CD8-positive, alpha-beta memory T cell (primary cell): Measurements from ENCODE around the gene PAX9. TPM values are rescaled to one million over a fixed set of nuclear protein-coding genes. Genes with fewer than 3 reads are reported as not detected.

Experiments
- CTCF ChIA-PET: fragments of 350-600 bp; sonication (Branson Sonifier 250); formaldehyde crosslinking; loops from one replicate; lab custom pipeline; 2021; ENCODE audit warnings: antibody characterized with exemption; lab: Charles Lee
- POLR2A ChIA-PET: fragments of 350-600 bp; sonication (Branson Sonifier 250); formaldehyde crosslinking; loops from one replicate; lab custom pipeline; 2021; ENCODE audit warnings: antibody characterized with exemption; lab: Charles Lee
- DNase-seq, 5 donors: peaks; one replicate each; pipeline versions ENCODE4 v3.0.0 to v3.0.0-alpha.2; 2020 to 2022; ENCODE audit warnings: mixed read lengths in 1 of 5
- H3K27ac ChIP-seq: one replicate; pipeline ENCODE4 v1.7.0; 2013; ENCODE audit warnings: low read depth, mild to moderate bottlenecking, low read length, moderate library complexity
- H3K27me3 ChIP-seq: 2 replicates; pipeline ENCODE4 v1.7.0; 2013; ENCODE audit warnings: low read length, mild to moderate bottlenecking; ENCODE audit not compliant: insufficient read depth, poor library complexity, severe bottlenecking
- H3K36me3 ChIP-seq: 2 replicates; pipeline ENCODE4 v1.7.0; 2013; ENCODE audit warnings: mild to moderate bottlenecking, low read length, moderate library complexity; ENCODE audit not compliant: insufficient read depth
- H3K4me1 ChIP-seq: 2 replicates; pipeline ENCODE4 v1.7.0; 2013; ENCODE audit warnings: mild to moderate bottlenecking, low read length, moderate library complexity; ENCODE audit not compliant: insufficient read depth
- H3K4me3 ChIP-seq: 2 replicates; pipeline ENCODE4 v1.7.0; 2013; ENCODE audit warnings: mild to moderate bottlenecking, low read length
- H3K9me3 ChIP-seq: 2 replicates; pipeline ENCODE4 v1.7.0; 2013; ENCODE audit warnings: mild to moderate bottlenecking, low read length
- H3K27ac Mint-ChIP-seq, 8 donors: one replicate each; pipeline ENCODE4 v1.8.0; 2020 to 2021; ENCODE audit warnings: mixed read lengths in 8 of 8, mild to moderate bottlenecking in 6 of 8, inconsistent platforms in 3 of 8, moderate library complexity in 3 of 8
- H3K27me3 Mint-ChIP-seq, 2 donors: one replicate each; pipeline ENCODE4 v1.8.0; 2020 to 2021; ENCODE audit warnings: mixed read lengths in 2 of 2, mild to moderate bottlenecking in 1 of 2, moderate library complexity in 1 of 2
- H3K36me3 Mint-ChIP-seq, 3 donors: one replicate each; pipeline ENCODE4 v1.8.0; 2020 to 2021; ENCODE audit warnings: mixed read lengths in 3 of 3, inconsistent platforms in 1 of 3, mild to moderate bottlenecking in 1 of 3
- H3K4me1 Mint-ChIP-seq, 3 donors: one replicate each; pipeline ENCODE4 v1.8.0; 2020 to 2021; ENCODE audit warnings: mixed read lengths in 3 of 3, inconsistent platforms in 1 of 3, mild to moderate bottlenecking in 1 of 3
- H3K4me3 Mint-ChIP-seq, 7 donors: one replicate each; pipeline ENCODE4 v1.8.0; 2020 to 2021; ENCODE audit warnings: mixed read lengths in 7 of 7, mild to moderate bottlenecking in 6 of 7, moderate library complexity in 4 of 7, inconsistent platforms in 2 of 7
- H3K9me3 Mint-ChIP-seq, 5 donors: one replicate each; pipeline ENCODE4 v1.8.0; 2020 to 2022; ENCODE audit warnings: mixed read lengths in 5 of 5, mild to moderate bottlenecking in 3 of 5, moderate library complexity in 2 of 5, inconsistent platforms in 1 of 5
- polyA plus RNA-seq: library from polyadenylated mRNA; unstranded; fragments of 300-500 nt; fragmentation: Illumina TruSeq; gene quantifications from one replicate; pipeline ENCODE4 v1.2.3, GENCODE V29; 2021
- total RNA-seq, 2 experiments: library from RNA; stranded (reverse); gene quantifications; one replicate each; pipeline ENCODE4 v1.2.3, GENCODE V29; 2021

Gene PAX9
- total and polyA plus RNA-seq, 3 experiments from 2014 or later, result not detected

DNA sequence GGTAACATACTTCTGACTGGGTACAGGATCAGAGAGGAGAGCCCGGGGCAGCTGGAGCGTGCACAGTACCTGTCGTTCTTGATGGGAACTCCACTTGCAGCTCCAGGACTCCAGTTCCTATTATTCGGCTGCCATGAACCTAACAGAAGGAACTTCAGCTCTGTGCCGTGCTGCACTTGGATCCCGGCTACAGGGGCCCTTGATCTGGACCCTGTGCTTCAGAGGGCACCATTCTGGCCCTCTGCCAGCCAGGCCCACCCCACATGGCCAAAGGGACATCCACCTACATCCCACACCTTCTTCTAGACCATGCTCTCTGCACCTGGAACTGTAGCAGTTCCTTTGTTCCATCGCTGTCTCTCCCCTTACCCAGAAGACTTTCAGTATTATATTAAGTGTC lies 58.2 kb downstream of the PAX9 start:
- CTCF ChIA-PET, result interaction anchor here (1.4 kb wide), 1 partner anchor 9 kb away, joined by 3 read pairs; no protein-coding TSS in a partner anchor
- H3K9me3 ChIP-seq, result no peaks in the 10 kb centered on the region
- POLR2A ChIA-PET, result no interaction called here
- no peaks in the 10 kb centered on the region for H3K4me1 ChIP-seq
- H3K36me3 ChIP-seq, result no peaks in the 10 kb centered on the region
- H3K27me3 ChIP-seq, result no peaks in the 10 kb centered on the region
- DNase-seq, result no peak
- no peaks in the 10 kb centered on the region for H3K36me3 Mint-ChIP-seq
- H3K4me3 ChIP-seq, result no peak overlapping the region
- H3K27me3 Mint-ChIP-seq, result no peaks in the 10 kb centered on the region
- peaks cover 0 to 4% (median 0%) of the 10 kb centered on the region in 5 donors for H3K9me3 Mint-ChIP-seq
- no peak overlapping the region for H3K27ac ChIP-seq
- H3K4me3 Mint-ChIP-seq, result no peak overlapping the region
- H3K4me1 Mint-ChIP-seq, result no peaks in the 10 kb centered on the region
- no peak overlapping the region for H3K27ac Mint-ChIP-seq

DNA sequence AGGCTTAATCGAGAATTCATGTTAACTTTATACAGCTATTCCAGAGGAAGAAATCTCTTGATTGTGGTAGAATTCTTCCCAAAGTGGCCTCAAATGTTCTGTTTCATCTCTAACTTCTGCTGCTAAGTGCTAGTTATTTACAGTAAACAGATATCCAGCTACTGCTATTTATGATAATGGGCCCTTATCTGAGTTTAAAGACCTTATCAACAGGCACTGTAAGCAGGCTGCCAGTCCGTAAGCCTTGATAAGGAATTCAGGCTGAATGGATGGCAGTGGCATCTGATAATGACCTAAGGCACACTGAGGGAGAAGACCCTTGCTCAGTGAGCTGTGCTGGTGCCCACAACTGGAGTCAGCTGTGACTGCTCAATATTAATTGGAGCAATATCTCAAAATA lies 59.0 kb downstream of the PAX9 start:
- no peaks in the 10 kb centered on the region for H3K36me3 ChIP-seq
- CTCF ChIA-PET, result interaction anchor here (1.4 kb wide), 1 partner anchor 10 kb away, joined by 3 read pairs; no protein-coding TSS in a partner anchor
- POLR2A ChIA-PET, result no interaction called here
- Mint-ChIP-seq H3K36me3 (no peaks in the 10 kb centered on the region), H3K27ac (no peak overlapping the region), H3K27me3 (no peaks in the 10 kb centered on the region), H3K4me3 (no peak overlapping the region), H3K4me1 (no peaks in the 10 kb centered on the region), H3K9me3 (peaks cover 0 to 4% (median 3%) of the 10 kb centered on the region in 5 donors)
- DNase-seq, result no peak
- H3K4me1 ChIP-seq, result no peaks in the 10 kb centered on the region
- H3K27me3 ChIP-seq, result no peaks in the 10 kb centered on the region
- no peak overlapping the region for H3K27ac ChIP-seq
- H3K4me3 ChIP-seq, result no peak overlapping the region
- H3K9me3 ChIP-seq, result no peaks in the 10 kb centered on the region

DNA sequence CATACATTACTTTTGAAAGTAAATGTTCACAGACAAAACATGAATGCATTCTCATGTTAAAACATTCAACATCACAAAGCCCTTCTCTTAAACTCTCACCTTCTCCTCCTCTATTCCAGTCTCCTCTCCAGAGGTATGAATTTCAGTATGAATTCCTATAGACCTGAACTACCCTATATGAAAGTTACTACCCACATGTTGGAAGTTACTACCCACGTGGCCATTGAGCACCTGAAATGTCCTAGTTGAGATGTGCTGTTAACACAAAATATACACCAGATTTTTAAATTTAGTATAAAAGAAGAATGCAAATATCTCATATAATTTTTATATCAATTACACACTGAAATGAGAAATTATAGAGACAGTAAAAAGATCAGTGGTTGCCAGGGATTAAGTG lies 60.2 kb downstream of the PAX9 start:
- Mint-ChIP-seq H3K4me3 (no peak overlapping the region), H3K9me3 (peaks cover 0 to 8% (median 3%) of the 10 kb centered on the region in 5 donors), H3K4me1 (no peaks in the 10 kb centered on the region), H3K27me3 (no peaks in the 10 kb centered on the region), H3K36me3 (no peaks in the 10 kb centered on the region), H3K27ac (no peak overlapping the region)
- CTCF ChIA-PET, result no interaction called here
- no peak overlapping the region for H3K27ac ChIP-seq
- DNase-seq, result no peak
- no peaks in the 10 kb centered on the region for H3K9me3 ChIP-seq
- POLR2A ChIA-PET, result no interaction called here
- no peaks in the 10 kb centered on the region for H3K36me3 ChIP-seq
- H3K4me1 ChIP-seq, result no peaks in the 10 kb centered on the region
- H3K27me3 ChIP-seq, result no peaks in the 10 kb centered on the region
- H3K4me3 ChIP-seq, result no peak overlapping the region

DNA sequence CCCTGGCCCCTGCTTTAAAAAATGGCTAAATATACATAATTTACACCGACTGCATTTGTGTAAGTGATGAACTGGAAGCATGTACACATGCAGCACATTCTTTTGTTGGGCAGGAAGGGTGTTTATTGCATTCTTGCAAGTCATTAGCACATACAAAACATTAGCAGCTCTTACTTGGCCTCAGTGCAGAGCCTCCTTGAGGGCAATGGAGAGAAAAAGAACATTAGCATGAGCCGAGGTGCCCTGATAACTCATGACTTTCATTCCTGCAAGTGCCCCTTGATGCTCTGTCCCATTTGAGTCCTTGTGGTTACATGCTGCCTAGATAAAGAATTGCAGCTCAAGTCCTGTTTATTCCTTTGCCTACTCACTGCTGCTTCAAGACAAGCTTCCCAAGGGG lies 61.9 kb downstream of the PAX9 start:
- Mint-ChIP-seq H3K4me1 (no peaks in the 10 kb centered on the region), H3K27ac (no peak overlapping the region), H3K36me3 (no peaks in the 10 kb centered on the region), H3K4me3 (no peak overlapping the region), H3K9me3 (peaks cover 0 to 8% (median 0%) of the 10 kb centered on the region in 5 donors), H3K27me3 (no peaks in the 10 kb centered on the region)
- no peak overlapping the region for H3K4me3 ChIP-seq
- no peaks in the 10 kb centered on the region for H3K27me3 ChIP-seq
- H3K36me3 ChIP-seq, result no peaks in the 10 kb centered on the region
- H3K9me3 ChIP-seq, result no peaks in the 10 kb centered on the region
- ChIA-PET CTCF (no interaction called here), POLR2A (no interaction called here)
- H3K4me1 ChIP-seq, result no peaks in the 10 kb centered on the region
- DNase-seq, result no peak
- H3K27ac ChIP-seq, result no peak overlapping the region

DNA sequence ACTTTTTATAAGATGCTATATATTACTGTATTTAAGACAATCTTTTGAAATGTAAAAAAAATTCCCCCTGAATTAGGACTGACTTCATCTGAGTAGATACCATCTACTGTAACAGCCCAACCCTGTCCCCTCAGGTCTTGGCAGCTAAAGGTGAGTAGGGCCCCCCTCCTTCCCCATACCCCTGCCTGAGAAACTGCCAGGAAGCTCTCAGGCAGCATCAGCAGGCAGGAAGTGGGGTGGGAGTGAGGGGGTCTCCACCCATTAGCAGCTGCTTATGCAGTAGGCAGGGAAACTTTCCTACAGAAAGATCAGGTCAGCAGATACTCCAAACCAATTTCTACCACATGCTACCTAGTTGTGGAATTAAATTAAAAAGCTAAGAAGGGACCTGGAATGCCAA lies 62.5 kb downstream of the PAX9 start:
- H3K27me3 Mint-ChIP-seq, result no peaks in the 10 kb centered on the region
- H3K36me3 Mint-ChIP-seq, result no peaks in the 10 kb centered on the region
- no peak overlapping the region for H3K27ac Mint-ChIP-seq
- DNase-seq, result no peak
- H3K4me1 Mint-ChIP-seq, result no peaks in the 10 kb centered on the region
- peaks cover 0 to 8% (median 0%) of the 10 kb centered on the region in 5 donors for H3K9me3 Mint-ChIP-seq
- H3K27me3 ChIP-seq, result no peaks in the 10 kb centered on the region
- no peaks in the 10 kb centered on the region for H3K9me3 ChIP-seq
- H3K4me3 ChIP-seq, result no peak overlapping the region
- H3K4me1 ChIP-seq, result no peaks in the 10 kb centered on the region
- CTCF ChIA-PET, result no interaction called here
- H3K36me3 ChIP-seq, result no peaks in the 10 kb centered on the region
- H3K4me3 Mint-ChIP-seq, result no peak overlapping the region
- POLR2A ChIA-PET, result no interaction called here
- no peak overlapping the region for H3K27ac ChIP-seq

DNA sequence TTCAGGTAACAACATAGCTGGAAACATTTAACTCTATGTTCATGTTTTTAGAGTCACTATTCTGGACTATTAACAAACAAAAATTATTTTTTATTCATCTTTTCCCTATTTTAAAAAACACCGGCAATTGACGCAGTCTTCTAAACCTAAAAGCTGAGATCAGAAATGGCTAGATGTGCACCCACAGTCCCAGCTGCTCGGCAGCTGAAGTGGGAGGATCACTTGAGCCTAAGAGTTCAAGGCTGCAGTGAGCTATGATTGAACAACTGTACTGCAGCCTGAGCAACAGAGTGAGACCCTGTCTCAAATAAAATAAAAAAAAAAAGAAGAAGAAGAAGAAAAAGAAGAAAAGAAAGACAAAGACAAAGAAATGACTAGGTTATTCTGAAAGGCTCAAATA lies 64.5 kb downstream of the PAX9 start:
- no peak overlapping the region for H3K27ac Mint-ChIP-seq
- CTCF ChIA-PET, result no interaction called here
- Histone ChIP-seq H3K9me3 (no peaks in the 10 kb centered on the region), H3K27me3 (no peaks in the 10 kb centered on the region), H3K27ac (no peak overlapping the region), H3K4me1 (no peaks in the 10 kb centered on the region), H3K36me3 (no peaks in the 10 kb centered on the region), H3K4me3 (no peak overlapping the region)
- no peaks in the 10 kb centered on the region for H3K36me3 Mint-ChIP-seq
- no peak overlapping the region for H3K4me3 Mint-ChIP-seq
- H3K9me3 Mint-ChIP-seq, result peaks cover 0 to 8% (median 0%) of the 10 kb centered on the region in 5 donors
- POLR2A ChIA-PET, result no interaction called here
- no peaks in the 10 kb centered on the region for H3K4me1 Mint-ChIP-seq
- DNase-seq, result no peak
- H3K27me3 Mint-ChIP-seq, result no peaks in the 10 kb centered on the region

Other genes starting within 250 kb of the PAX9 start
- gene NKX2-1, start 141.6 kb upstream of the PAX9 start, total RNA-seq, result not detected
- gene NKX2-1, start 141.6 kb upstream of the PAX9 start, polyA plus RNA-seq, result not detected
- gene NKX2-8, start 79.2 kb upstream of the PAX9 start, total RNA-seq, result not detected
- not detected for gene NKX2-8, start 79.2 kb upstream of the PAX9 start, polyA plus RNA-seq